Suprapubic skin (tissue), 4 donors: ENCODE results near the gene PRKCZ.

Source experiments
- EP300 ChIP-seq: sonication (generic); formaldehyde crosslinking; IDR thresholded peaks from one replicate; pipeline ENCODE4 v1.6.1; 2017; ENCODE audit warnings: antibody characterized with exemption
- POLR2A ChIP-seq, 2 donors: fragments of 450-650 bp; IDR thresholded peaks; one replicate each; pipeline ENCODE4 v1.6.1; 2017; ENCODE audit warnings: antibody characterized with exemption in 2 of 2, mild to moderate bottlenecking in 2 of 2, moderate library complexity in 2 of 2
- POLR2AphosphoS5 ChIP-seq, 3 donors: sonication (generic); formaldehyde crosslinking; IDR thresholded peaks; one replicate each; pipeline ENCODE4 v1.6.1; 2017; ENCODE audit warnings: antibody characterized with exemption in 3 of 3
- TF ChIP-seq, protein P1 (sequence below), 2 donors: fragments of 200-600 bp in 1 of 2; fragments of 450-650 bp in 1 of 2; sonication (generic) in 1 of 2; IDR thresholded peaks; one replicate each; pipeline ENCODE4 v1.5.1; 2016 to 2019; ENCODE audit warnings: antibody characterized with exemption in 2 of 2, mild to moderate bottlenecking in 1 of 2, moderate library complexity in 1 of 2

DNA sequence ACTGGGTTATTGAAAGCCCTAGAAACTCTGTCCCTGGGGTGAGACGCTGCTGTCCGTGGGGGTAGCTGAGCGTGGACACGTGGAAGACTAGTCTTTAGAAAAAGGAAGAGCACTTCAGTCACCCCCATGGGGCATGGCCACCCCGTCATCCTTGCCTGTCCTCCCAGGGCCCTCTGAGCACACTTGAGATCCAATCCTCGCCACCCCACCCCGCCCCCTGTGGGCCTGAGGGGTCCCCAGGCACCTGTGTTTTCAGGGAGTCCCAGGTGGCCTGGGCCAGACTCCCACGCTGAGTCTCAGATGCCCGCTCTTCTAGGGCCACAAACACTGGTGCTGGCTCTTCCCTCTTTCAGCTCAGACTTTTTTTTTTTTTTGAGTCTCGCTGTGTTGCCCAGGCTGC is 2.5 kb downstream of the PRKCZ start:
- TF ChIP-seq, protein P1, sequence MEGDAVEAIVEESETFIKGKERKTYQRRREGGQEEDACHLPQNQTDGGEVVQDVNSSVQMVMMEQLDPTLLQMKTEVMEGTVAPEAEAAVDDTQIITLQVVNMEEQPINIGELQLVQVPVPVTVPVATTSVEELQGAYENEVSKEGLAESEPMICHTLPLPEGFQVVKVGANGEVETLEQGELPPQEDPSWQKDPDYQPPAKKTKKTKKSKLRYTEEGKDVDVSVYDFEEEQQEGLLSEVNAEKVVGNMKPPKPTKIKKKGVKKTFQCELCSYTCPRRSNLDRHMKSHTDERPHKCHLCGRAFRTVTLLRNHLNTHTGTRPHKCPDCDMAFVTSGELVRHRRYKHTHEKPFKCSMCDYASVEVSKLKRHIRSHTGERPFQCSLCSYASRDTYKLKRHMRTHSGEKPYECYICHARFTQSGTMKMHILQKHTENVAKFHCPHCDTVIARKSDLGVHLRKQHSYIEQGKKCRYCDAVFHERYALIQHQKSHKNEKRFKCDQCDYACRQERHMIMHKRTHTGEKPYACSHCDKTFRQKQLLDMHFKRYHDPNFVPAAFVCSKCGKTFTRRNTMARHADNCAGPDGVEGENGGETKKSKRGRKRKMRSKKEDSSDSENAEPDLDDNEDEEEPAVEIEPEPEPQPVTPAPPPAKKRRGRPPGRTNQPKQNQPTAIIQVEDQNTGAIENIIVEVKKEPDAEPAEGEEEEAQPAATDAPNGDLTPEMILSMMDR (IDR thresholded peaks at IDR 0.05): no peak
- TF ChIP-seq POLR2A (IDR thresholded peaks at IDR 0.05) (no peak), POLR2AphosphoS5 (IDR thresholded peaks at IDR 0.05) (no peak), EP300 (no peak)
